ENCODE results near the gene RBM38.

The RBM38 gene

GRCh38 chr20:57433657-57434389, 42.6 kb downstream of the RBM38 start:
- no peak for DNase-seq (ENCODE audit: low read depth)
- TF ChIP-seq CTCF (IDR thresholded peaks at IDR 0.05; ENCODE audit: control insufficient read depth, extremely low read depth, insufficient read depth) = no peak
- no peak overlapping the region for H3K4me3 ChIP-seq (ENCODE audit: low read depth, low read length)

GRCh38 chr20:57434390-57434700, 43.1 kb downstream of the RBM38 start:
- no peak for TF ChIP-seq CTCF (IDR thresholded peaks at IDR 0.05; ENCODE audit: control insufficient read depth, extremely low read depth, insufficient read depth)
- no peak overlapping the region for H3K4me3 ChIP-seq (ENCODE audit: low read depth, low read length)
- no peak for DNase-seq (ENCODE audit: low read depth)

GRCh38 chr20:57435105-57435497, 43.9 kb downstream of the RBM38 start:
- no peak for DNase-seq (ENCODE audit: low read depth)
- no peak for TF ChIP-seq CTCF (IDR thresholded peaks at IDR 0.05; ENCODE audit: control insufficient read depth, extremely low read depth, insufficient read depth)
- H3K4me3 ChIP-seq (ENCODE audit: low read depth, low read length) = no peak overlapping the region

GRCh38 chr20:57435498-57436222, 44.5 kb downstream of the RBM38 start:
- no peak for DNase-seq (ENCODE audit: low read depth)
- no peak overlapping the region for H3K4me3 ChIP-seq (ENCODE audit: low read depth, low read length)
- TF ChIP-seq CTCF (IDR thresholded peaks at IDR 0.05; ENCODE audit: control insufficient read depth, extremely low read depth, insufficient read depth) = no peak

GRCh38 chr20:57436223-57436545, 45.0 kb downstream of the RBM38 start:
- DNase-seq (ENCODE audit: low read depth) = no peak
- no peak overlapping the region for H3K4me3 ChIP-seq (ENCODE audit: low read depth, low read length)
- no peak for TF ChIP-seq CTCF (IDR thresholded peaks at IDR 0.05; ENCODE audit: control insufficient read depth, extremely low read depth, insufficient read depth)

- no peak for DNase-seq (ENCODE audit: low read depth)
- TF ChIP-seq CTCF (IDR thresholded peaks at IDR 0.05; ENCODE audit: control insufficient read depth, extremely low read depth, insufficient read depth) = no peak
- no peak overlapping the region for H3K4me3 ChIP-seq (ENCODE audit: low read depth, low read length)
Observed at GRCh38 chr20:57437267-57437666, 46.1 kb downstream of the RBM38 start.
